ENCODE measurements around the gene NACAD.

DNA sequence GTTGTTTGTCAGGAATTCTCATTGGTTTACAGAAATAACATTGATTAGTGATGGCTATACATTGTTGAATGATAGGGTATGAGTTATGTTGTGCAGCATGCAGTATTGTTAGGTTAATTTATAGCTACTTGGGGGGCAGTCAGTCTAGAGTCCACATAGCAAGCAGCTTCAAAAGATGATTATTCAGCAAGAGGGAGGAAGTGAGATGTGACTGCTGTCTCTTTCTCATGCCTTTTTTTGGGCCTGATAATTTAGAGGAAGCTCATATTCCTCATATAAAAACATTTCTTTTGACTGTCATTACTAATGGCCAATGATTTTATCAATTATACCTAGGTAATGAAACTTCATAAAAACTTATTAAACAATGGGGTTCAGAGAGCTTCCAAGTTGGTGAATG lies 26.2 kb upstream of the NACAD start:
- TF ChIP-seq, protein P1, sequence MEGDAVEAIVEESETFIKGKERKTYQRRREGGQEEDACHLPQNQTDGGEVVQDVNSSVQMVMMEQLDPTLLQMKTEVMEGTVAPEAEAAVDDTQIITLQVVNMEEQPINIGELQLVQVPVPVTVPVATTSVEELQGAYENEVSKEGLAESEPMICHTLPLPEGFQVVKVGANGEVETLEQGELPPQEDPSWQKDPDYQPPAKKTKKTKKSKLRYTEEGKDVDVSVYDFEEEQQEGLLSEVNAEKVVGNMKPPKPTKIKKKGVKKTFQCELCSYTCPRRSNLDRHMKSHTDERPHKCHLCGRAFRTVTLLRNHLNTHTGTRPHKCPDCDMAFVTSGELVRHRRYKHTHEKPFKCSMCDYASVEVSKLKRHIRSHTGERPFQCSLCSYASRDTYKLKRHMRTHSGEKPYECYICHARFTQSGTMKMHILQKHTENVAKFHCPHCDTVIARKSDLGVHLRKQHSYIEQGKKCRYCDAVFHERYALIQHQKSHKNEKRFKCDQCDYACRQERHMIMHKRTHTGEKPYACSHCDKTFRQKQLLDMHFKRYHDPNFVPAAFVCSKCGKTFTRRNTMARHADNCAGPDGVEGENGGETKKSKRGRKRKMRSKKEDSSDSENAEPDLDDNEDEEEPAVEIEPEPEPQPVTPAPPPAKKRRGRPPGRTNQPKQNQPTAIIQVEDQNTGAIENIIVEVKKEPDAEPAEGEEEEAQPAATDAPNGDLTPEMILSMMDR (conservative IDR thresholded peaks at IDR 0.05 in 1 of 2, IDR thresholded peaks at IDR 0.05 in 1 of 2; ENCODE audit: extremely low read depth in 1 of 2, insufficient read depth in 1 of 2, low read depth in 1 of 2, low read length in 2 of 2): no peak
- no peak for TF ChIP-seq EZH2 (IDR thresholded peaks at IDR 0.05; ENCODE audit: borderline replicate concordance, low read length)

Data from mammary epithelial cell (primary cell).